H1 (cell line): Measurements from ENCODE around the gene EED. TPM values are rescaled to one million over a fixed set of nuclear protein-coding genes. Genes with fewer than 3 reads are reported as not detected.

Experiments used
- CTCF ChIA-PET: fragments of 300-600 bp; sonication (Branson Sonifier 250); formaldehyde crosslinking; loops from one replicate; lab custom pipeline; 2021; ENCODE audit not compliant: partially characterized antibody; lab: Charles Lee
- POLR2A ChIA-PET: fragments of 300-600 bp; sonication (Branson Sonifier 250); formaldehyde crosslinking; loops from one replicate; lab custom pipeline; 2021; ENCODE audit warnings: inconsistent platforms; ENCODE audit not compliant: partially characterized antibody; lab: Charles Lee
- DNase-seq, 2 experiments: peaks; one replicate each; pipeline versions ENCODE4 v3.0.0 to v3.0.0-alpha.2; 2010 to 2022; ENCODE audit warnings: low spot score in 2 of 2, low read depth in 1 of 2, mixed read lengths in 1 of 2
- FAIRE-seq: peaks from 2 replicates; lab custom pipeline; 2011; peaks lifted over from hg19 to GRCh38; lab: Jason Lieb, UNC
- H2AFZ ChIP-seq: 2 replicates; pipeline ENCODE4 v1.8.1; 2012; ENCODE audit warnings: low read length, inconsistent platforms
- H2AK5ac ChIP-seq: 2 replicates; pipeline ENCODE4 v1.6.1; 2013; ENCODE audit warnings: low read depth, low read length
- H2BK120ac ChIP-seq: replicated peaks from 2 replicates; pipeline ENCODE3; 2013; ENCODE audit warnings: low read depth, low read length, inconsistent platforms
- H2BK12ac ChIP-seq: 2 replicates; pipeline ENCODE4 v1.6.1; 2013; ENCODE audit warnings: low read depth, low read length
- H2BK15ac ChIP-seq: 2 replicates; pipeline ENCODE4 v1.6.1; 2013; ENCODE audit warnings: low read length
- H2BK20ac ChIP-seq: 2 replicates; pipeline ENCODE4 v1.6.1; 2013; ENCODE audit warnings: low read length
- H2BK5ac ChIP-seq: 2 replicates; pipeline ENCODE4 v1.6.1; 2013; ENCODE audit warnings: low read depth, low read length
- H3K14ac ChIP-seq: 2 replicates; pipeline ENCODE4 v1.6.1; 2013; ENCODE audit warnings: inconsistent platforms; ENCODE audit not compliant: insufficient read length
- H3K18ac ChIP-seq: 2 replicates; pipeline ENCODE4 v1.6.1; 2013; ENCODE audit warnings: low read length; ENCODE audit errors: extremely low read depth
- H3K23ac ChIP-seq: 2 replicates; pipeline ENCODE4 v1.6.1; 2013; ENCODE audit warnings: inconsistent platforms; ENCODE audit not compliant: insufficient read length
- H3K23me2 ChIP-seq: 2 replicates; pipeline ENCODE4 v1.6.1; 2013; ENCODE audit warnings: low read depth, low read length
- H3K27ac ChIP-seq: 2 replicates; pipeline ENCODE4 v1.6.1; 2011; ENCODE audit warnings: low read depth, low read length, inconsistent platforms
- H3K27me3 ChIP-seq, 4 experiments: replicated peaks in 1 of 4; 1 replicate in 1 of 4; 2 replicates in 3 of 4; pipeline versions ENCODE4 v1.6.1 to v1.8.1; 2011 to 2013; ENCODE audit warnings: low read length in 3 of 4, mild to moderate bottlenecking in 3 of 4, inconsistent platforms in 2 of 4, mixed read lengths in 2 of 4, moderate library complexity in 1 of 4; ENCODE audit not compliant: control insufficient read depth in 3 of 4, insufficient read depth in 3 of 4; ENCODE audit errors: extremely low read depth in 1 of 4
- H3K36me3 ChIP-seq, 4 experiments: 2 replicates each; pipeline versions ENCODE4 v1.6.1 to v1.8.1; 2011 to 2013; ENCODE audit warnings: mild to moderate bottlenecking in 4 of 4, low read length in 3 of 4, moderate library complexity in 2 of 4, control low read depth in 1 of 4, inconsistent platforms in 1 of 4; ENCODE audit not compliant: insufficient read depth in 4 of 4, control insufficient read depth in 2 of 4
- H3K4ac ChIP-seq: replicated peaks from 2 replicates; pipeline ENCODE3; 2013; ENCODE audit warnings: low read length, low read depth, mixed read lengths, inconsistent platforms; ENCODE audit not compliant: insufficient read length
- H3K4me1 ChIP-seq, 4 experiments: replicated peaks in 1 of 4; 1 replicate in 1 of 4; 2 replicates in 3 of 4; pipeline versions ENCODE4 v1.6.1 to v1.8.1; 2011 to 2013; ENCODE audit warnings: low read length in 3 of 4, inconsistent platforms in 2 of 4, mixed read lengths in 1 of 4; ENCODE audit not compliant: insufficient read depth in 4 of 4, control insufficient read depth in 3 of 4
- H3K4me2 ChIP-seq, 2 experiments: 2 replicates each; pipeline versions ENCODE4 v1.6.1 to v1.8.1; 2011 to 2013; ENCODE audit warnings: low read depth in 2 of 2, low read length in 2 of 2, control low read depth in 1 of 2, inconsistent platforms in 1 of 2, mild to moderate bottlenecking in 1 of 2; ENCODE audit not compliant: insufficient read depth in 1 of 2
- H3K4me3 ChIP-seq, 4 experiments: fragments of 200-600, 300-600 bp in 1 of 4; sonication (generic), shearing (Covaris generic), sonication (Bioruptor Twin) in 1 of 4; 2 replicates each; pipeline versions ENCODE4 v1.5.1 to v1.8.1; 2011 to 2016; ENCODE audit warnings: low read length in 4 of 4, low read depth in 3 of 4, control low read depth in 2 of 4, inconsistent platforms in 2 of 4, mild to moderate bottlenecking in 2 of 4, mixed read lengths in 1 of 4, moderate library complexity in 1 of 4; ENCODE audit not compliant: insufficient read depth in 2 of 4; ENCODE audit errors: extremely low read depth in 1 of 4
- H3K56ac ChIP-seq: replicated peaks from 2 replicates; pipeline ENCODE3; 2013; ENCODE audit warnings: low read depth, mild to moderate bottlenecking, mixed read lengths, low read length, inconsistent platforms; ENCODE audit not compliant: insufficient read length
- H3K79me1 ChIP-seq: 2 replicates; pipeline ENCODE4 v1.6.1; 2013; ENCODE audit warnings: low read depth, low read length, control low read depth
- H3K79me2 ChIP-seq, 2 experiments: 2 replicates each; pipeline versions ENCODE4 v1.6.1 to v1.8.1; 2012 to 2013; ENCODE audit warnings: low read length in 2 of 2, mild to moderate bottlenecking in 2 of 2, inconsistent platforms in 1 of 2; ENCODE audit not compliant: insufficient read depth in 2 of 2, control insufficient read depth in 1 of 2
- H3K9ac ChIP-seq, 4 experiments: replicated peaks in 1 of 4; 1 replicate in 1 of 4; 2 replicates in 3 of 4; pipeline versions ENCODE4 v1.6.1 to v1.8.1; 2011 to 2013; ENCODE audit warnings: low read depth in 3 of 4, low read length in 3 of 4, control low read depth in 2 of 4, mild to moderate bottlenecking in 2 of 4, moderate library complexity in 2 of 4, inconsistent platforms in 1 of 4; ENCODE audit errors: extremely low read depth in 1 of 4
- H3K9me3 ChIP-seq, 2 experiments: 2 replicates each; pipeline versions ENCODE4 v1.6.1 to v1.8.1; 2012 to 2013; ENCODE audit warnings: mild to moderate bottlenecking in 2 of 2, moderate library complexity in 2 of 2, control low read depth in 1 of 2, inconsistent platforms in 1 of 2, low read depth in 1 of 2, low read length in 1 of 2, mixed read lengths in 1 of 2; ENCODE audit not compliant: insufficient read depth in 2 of 2
- H4K20me1 ChIP-seq, 2 experiments: replicated peaks in 1 of 2; 2 replicates each; pipeline versions ENCODE3 to v1.8.1; 2011 to 2013; ENCODE audit warnings: inconsistent platforms in 2 of 2, low read length in 2 of 2, mild to moderate bottlenecking in 1 of 2; ENCODE audit not compliant: insufficient read depth in 2 of 2, control insufficient read depth in 1 of 2
- H4K5ac ChIP-seq: 2 replicates; pipeline ENCODE4 v1.6.1; 2013; ENCODE audit warnings: low read length, low read depth, mixed read lengths, inconsistent platforms; ENCODE audit not compliant: insufficient read length
- H4K8ac ChIP-seq: 2 replicates; pipeline ENCODE4 v1.8.0; 2013; ENCODE audit warnings: mild to moderate bottlenecking, moderate library complexity, low read length, inconsistent platforms; ENCODE audit not compliant: insufficient read depth; ENCODE audit errors: extremely low read depth
- H4K91ac ChIP-seq: replicated peaks from 2 replicates; pipeline ENCODE3; 2013; ENCODE audit warnings: low read length, mixed read lengths, inconsistent platforms; ENCODE audit not compliant: insufficient read length
- CBX5 ChIP-seq: fragments of 300-800, 300-1000 bp; sonication (generic); IDR thresholded peaks from 2 replicates; pipeline ENCODE4 v1.7.1; 2016; ENCODE audit warnings: antibody characterized with exemption, low read length, low read depth
- WGBS, 2 experiments: shearing (Covaris generic) in 1 of 2; methylation state at CpG; one replicate each; pipeline versions ENCODE4 v1.1.6 to v1.1.7; 2013 to 2015; ENCODE audit warnings: low lambda C conversion rate in 2 of 2, mixed read lengths in 2 of 2, inconsistent platforms in 1 of 2, low coverage in 1 of 2, missing lambda C conversion rate in 1 of 2; ENCODE audit not compliant: insufficient replicate concordance in 2 of 2, insufficient coverage in 1 of 2, insufficient read length in 1 of 2; ENCODE audit errors: extremely low coverage in 1 of 2, missing lambda C conversion rate in 1 of 2; 5-methylcytosine and 5-hydroxymethylcytosine counted together
- polyA plus RNA-seq, 7 experiments: library from polyadenylated mRNA; depleted of rRNA in 3 of 7; stranded (reverse) in 5 of 7; unstranded in 2 of 7; fragments of >200 nt in 5 of 7; fragments of 200-250 nt in 2 of 7; gene quantifications; 1 replicate in 5 of 7; 2 replicates in 1 of 7; 4 replicates in 1 of 7; pipeline versions ENCODE4 v1.2.1 to v1.2.3, GENCODE V29; 2011 to 2013; ENCODE audit warnings: missing spikeins in 2 of 7, mixed read lengths in 2 of 7
- total RNA-seq: library from RNA; stranded (reverse); fragmentation: NEBNext Ultra II Directional; extraction: Animal tissue kit (Norgen Biotek cat#: 25700); gene quantifications from 2 replicates; pipeline ENCODE4 v1.2.1, GENCODE V29; 2021

The EED gene
- total and polyA plus RNA-seq, 2 of the 8 experiments (the other 6 are each of a cell fraction or from before 2014, with no cell fraction given), result 12.6 to 26.9 TPM

DNA sequence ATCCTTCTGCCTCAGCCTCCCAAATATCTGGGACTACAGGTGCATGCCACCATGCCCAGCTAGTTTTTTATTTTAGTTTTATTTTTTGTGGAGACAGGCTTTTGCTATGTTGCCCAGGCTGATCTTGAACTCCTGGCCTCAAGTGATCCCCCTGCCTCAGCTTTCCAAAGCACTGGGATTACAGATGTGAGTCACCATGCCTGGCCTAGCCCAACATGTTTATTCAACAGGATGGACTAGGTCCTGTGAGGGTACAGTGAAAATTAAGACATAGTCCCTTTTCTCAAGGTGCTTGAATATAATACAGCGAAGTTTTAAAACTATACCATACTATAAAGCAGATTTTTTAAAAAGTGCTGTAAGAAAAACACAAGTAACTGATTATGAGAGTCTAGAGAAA lies 45.2 kb upstream of the EED start:
- Histone ChIP-seq H3K4me2 (no peak overlapping the region), H2BK5ac (no peak overlapping the region), H3K27ac (no peak overlapping the region), H3K9me3 (no peaks in the 10 kb centered on the region), H2AFZ (no peak overlapping the region), H2AK5ac (no peak overlapping the region), H3K14ac (no peak overlapping the region), H4K5ac (no peak overlapping the region), H4K8ac (no peak overlapping the region), H2BK120ac (no peak overlapping the region), H3K4me1 (peaks cover 0 to 3% (median 0%) of the 10 kb centered on the region in 4 experiments; a peak in 1 of 7 replicates), H3K18ac (no peak overlapping the region), H3K4ac (no peak overlapping the region), H3K4me3 (no peak overlapping the region), H2BK20ac (no peak overlapping the region), H4K91ac (no peak overlapping the region), H2BK12ac (no peak overlapping the region), H3K79me1 (no peaks in the 10 kb centered on the region), H3K23ac (no peak overlapping the region), H3K36me3 (no peaks in the 10 kb centered on the region), H2BK15ac (no peak overlapping the region), H3K27me3 (peaks cover 0 to 2% (median under 1%) of the 10 kb centered on the region in 4 experiments; a peak in 4 of 7 replicates), H3K9ac (no peak overlapping the region), H3K56ac (no peak overlapping the region), H4K20me1 (no peaks in the 10 kb centered on the region), H3K23me2 (peaks cover 4% of the 10 kb centered on the region; the same call in 1 of the 2 replicates), H3K79me2 (no peaks in the 10 kb centered on the region)
- WGBS, 2 experiments, result 85% methylated on average over 1 of the region's 1 CpG; no CpG with 5 or more reads in 1 of the 2 experiments
- ChIA-PET CTCF (interaction anchor here (1.3 kb wide), 1 partner anchor 29 kb away, joined by 3 read pairs; no protein-coding TSS in a partner anchor), POLR2A (no interaction called here)
- DNase-seq (no peak), FAIRE-seq (no peak)
- TF ChIP-seq CBX5, result no peak
